ENCODE measurements around the gene NPR2.

NPR2 gene

DNA sequence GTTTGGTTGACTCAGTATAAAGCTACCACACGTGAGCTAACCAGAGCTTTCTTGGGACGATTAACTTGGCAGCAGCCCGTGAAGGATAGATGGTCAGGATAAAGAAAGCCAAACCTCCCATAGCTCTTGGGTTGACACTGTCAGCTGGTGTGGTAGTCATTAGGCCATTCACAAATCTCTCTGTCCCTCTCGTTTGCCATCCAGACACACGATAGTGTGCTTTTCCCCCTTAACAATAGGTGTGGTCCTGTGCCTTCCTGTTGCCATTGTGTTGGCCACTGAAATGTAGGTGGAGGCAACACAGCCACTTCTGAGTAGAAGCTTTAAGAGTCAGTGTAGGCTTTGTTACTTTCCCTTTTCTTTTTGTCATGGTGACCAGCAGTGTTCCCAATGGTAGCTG is 67.1 kb downstream of the NPR2 start:
- DNase-seq (ENCODE audit: low read depth): no peak
